IMR-90 (cell line): Measurements from ENCODE around the gene SLC4A3. TPM values are rescaled to one million over a fixed set of nuclear protein-coding genes. Genes with fewer than 3 reads are reported as not detected.

Experiments
- ATAC-seq: fragments of 200-7000 bp; cut with Tn5 transposase; 2 replicates; pipeline ENCODE4 v1.9.1; 2020; ENCODE audit warnings: low read depth, mild to moderate bottlenecking, moderate library complexity
- BruUV-seq: library from RNA; stranded (reverse); fragments of 400-500 nt; replicated peaks from 2 replicates; lab custom pipeline; 2021; lab: Mats Ljungman, UMichigan
- CTCF ChIA-PET: fragments of 300-600 bp; formaldehyde crosslinking; extraction: SDS; loops from one replicate; lab custom pipeline; 2021; ENCODE audit warnings: antibody characterized with exemption; lab: Yijun Ruan, JAX
- POLR2A ChIA-PET: fragments of 300-600 bp; sonication (Branson Sonifier 250); formaldehyde crosslinking; loops from one replicate; lab custom pipeline; 2022; ENCODE audit warnings: antibody characterized with exemption; ENCODE audit not compliant: unreplicated experiment; lab: Charles Lee
- DNase-seq: peaks from one replicate; pipeline ENCODE4 v3.0.0; 2013
- H2AFZ ChIP-seq: replicated peaks from 2 replicates; pipeline ENCODE3; 2013; ENCODE audit warnings: low read length, mild to moderate bottlenecking; ENCODE audit not compliant: poor library complexity
- H2AK5ac ChIP-seq: 2 replicates; pipeline ENCODE4 v1.6.1; 2013; ENCODE audit warnings: low read depth, low read length, inconsistent platforms
- H2AK9ac ChIP-seq: replicated peaks from 2 replicates; pipeline ENCODE3; 2013; ENCODE audit warnings: mild to moderate bottlenecking, low read depth, low read length, moderate library complexity; ENCODE audit not compliant: poor library complexity
- H2BK120ac ChIP-seq: 2 replicates; pipeline ENCODE4 v1.6.1; 2013; ENCODE audit warnings: low read depth, low read length, inconsistent platforms
- H2BK15ac ChIP-seq: 3 replicates; pipeline ENCODE4 v1.6.1; 2013; ENCODE audit warnings: low read depth, low read length, inconsistent platforms
- H2BK20ac ChIP-seq: 2 replicates; pipeline ENCODE4 v1.6.1; 2013; ENCODE audit warnings: low read depth, mild to moderate bottlenecking, inconsistent platforms, low read length, moderate library complexity
- H2BK5ac ChIP-seq: 2 replicates; pipeline ENCODE4 v1.6.1; 2013; ENCODE audit warnings: mild to moderate bottlenecking, low read depth, low read length, inconsistent platforms; ENCODE audit not compliant: poor library complexity, severe bottlenecking
- H3K14ac ChIP-seq: replicated peaks from 2 replicates; pipeline ENCODE4 v1.6.1; 2013; ENCODE audit warnings: low read depth, low read length, inconsistent platforms
- H3K18ac ChIP-seq: 2 replicates; pipeline ENCODE4 v1.6.1; 2013; ENCODE audit warnings: low read depth, low read length, control low read depth
- H3K23ac ChIP-seq: 2 replicates; pipeline ENCODE4 v1.6.1; 2013; ENCODE audit warnings: low read depth, low read length, inconsistent platforms
- H3K27ac ChIP-seq: 2 replicates; pipeline ENCODE4 v1.5.1; 2013; ENCODE audit warnings: mild to moderate bottlenecking, control low read depth, low read length; ENCODE audit not compliant: insufficient read depth
- H3K27me3 ChIP-seq: 2 replicates; pipeline ENCODE4 v1.6.1; 2013; ENCODE audit warnings: low read length; ENCODE audit not compliant: control insufficient read depth, insufficient read depth
- H3K36me3 ChIP-seq: 2 replicates; pipeline ENCODE4 v1.6.1; 2013; ENCODE audit warnings: low read length, mixed read lengths; ENCODE audit not compliant: control insufficient read depth, insufficient read depth
- H3K4ac ChIP-seq: 2 replicates; pipeline ENCODE4 v1.6.1; 2013; ENCODE audit warnings: low read depth, low read length, inconsistent platforms
- H3K4me1 ChIP-seq: 2 replicates; pipeline ENCODE4 v1.6.1; 2013; ENCODE audit warnings: low read length, mixed read lengths; ENCODE audit not compliant: control insufficient read depth, insufficient read depth
- H3K4me2 ChIP-seq: 2 replicates; pipeline ENCODE4 v1.6.1; 2013; ENCODE audit warnings: low read depth, mild to moderate bottlenecking, control low read depth, low read length, moderate library complexity
- H3K4me3 ChIP-seq: 2 replicates; pipeline ENCODE4 v1.5.1; 2013; ENCODE audit warnings: low read depth, mild to moderate bottlenecking, control low read depth, low read length, moderate library complexity; ENCODE audit not compliant: insufficient read depth
- H3K56ac ChIP-seq: 2 replicates; pipeline ENCODE4 v1.6.1; 2013; ENCODE audit warnings: low read length, inconsistent platforms; ENCODE audit not compliant: insufficient read depth; ENCODE audit errors: extremely low read depth
- H3K79me1 ChIP-seq, 2 experiments: 2 replicates each; pipeline ENCODE4 v1.6.1; 2013; ENCODE audit warnings: low read length in 2 of 2, inconsistent platforms in 1 of 2, low read depth in 1 of 2
- H3K9ac ChIP-seq: 2 replicates; pipeline ENCODE4 v1.6.1; 2013; ENCODE audit warnings: low read depth, low read length, control low read depth
- H3K9me1 ChIP-seq: 2 replicates; pipeline ENCODE4 v1.6.1; 2013; ENCODE audit warnings: low read length, inconsistent platforms; ENCODE audit not compliant: insufficient read depth
- H3K9me3 ChIP-seq: 2 replicates; pipeline ENCODE4 v1.6.1; 2013; ENCODE audit warnings: low read length; ENCODE audit not compliant: control insufficient read depth, insufficient read depth
- H4K20me1 ChIP-seq: 2 replicates; pipeline ENCODE4 v1.6.1; 2013; ENCODE audit warnings: low read length, inconsistent platforms; ENCODE audit not compliant: insufficient read depth
- H4K5ac ChIP-seq: 2 replicates; pipeline ENCODE4 v1.6.1; 2013; ENCODE audit warnings: mild to moderate bottlenecking, low read depth, low read length, control low read depth
- H4K8ac ChIP-seq, 2 experiments: 2 replicates each; pipeline ENCODE4 v1.6.1; 2013; ENCODE audit warnings: low read depth in 2 of 2, low read length in 2 of 2, control low read depth in 1 of 2, inconsistent platforms in 1 of 2
- H4K91ac ChIP-seq: 2 replicates; pipeline ENCODE4 v1.6.1; 2013; ENCODE audit warnings: low read depth, low read length, inconsistent platforms; ENCODE audit not compliant: insufficient read depth
- BHLHE40 ChIP-seq: fragments of 150-350 bp; IDR thresholded peaks from 2 replicates; pipeline ENCODE4 v1.6.1; 2016; ENCODE audit warnings: mild to moderate bottlenecking, low read depth, low read length
- CEBPB ChIP-seq: IDR thresholded peaks from 2 replicates; pipeline ENCODE4 v1.6.1; 2012; ENCODE audit warnings: low read depth, low read length, improper control_type of control experiment
- CHD1 ChIP-seq: IDR thresholded peaks from 2 replicates; pipeline ENCODE4 v1.6.1; 2012; ENCODE audit warnings: low read depth, low read length, improper control_type of control experiment
- CTCF ChIP-seq: conservative IDR thresholded peaks from 2 replicates; pipeline ENCODE4 v1.5.1; 2012; ENCODE audit warnings: mild to moderate bottlenecking, low read depth, low read length, improper control_type of control experiment
- ELK1 ChIP-seq: fragments of 150-350 bp; IDR thresholded peaks from 2 replicates; pipeline ENCODE4 v1.6.1; 2016; ENCODE audit warnings: low read depth, mild to moderate bottlenecking, low read length, moderate library complexity, borderline replicate concordance
- FOS ChIP-seq: fragments of 150-350 bp; IDR thresholded peaks from 2 replicates; pipeline ENCODE4 v1.6.1; 2016; ENCODE audit warnings: low read depth, low read length
- MAFK ChIP-seq: IDR thresholded peaks from 2 replicates; pipeline ENCODE4 v1.6.1; 2012; ENCODE audit warnings: low read depth, low read length, improper control_type of control experiment
- MAZ ChIP-seq: IDR thresholded peaks from 2 replicates; pipeline ENCODE4 v1.6.1; 2012; ENCODE audit warnings: low read depth, mild to moderate bottlenecking, low read length, improper control_type of control experiment, moderate library complexity, borderline replicate concordance
- MXI1 ChIP-seq: IDR thresholded peaks from 2 replicates; pipeline ENCODE4 v1.6.1; 2012; ENCODE audit warnings: low read depth, mild to moderate bottlenecking, low read length, moderate library complexity, borderline replicate concordance
- NFE2L2 ChIP-seq: fragments of 150-350 bp; IDR thresholded peaks from 2 replicates; pipeline ENCODE4 v1.6.1; 2016; ENCODE audit warnings: low read depth, mild to moderate bottlenecking, low read length
- POLR2A ChIP-seq: IDR thresholded peaks from 2 replicates; pipeline ENCODE4 v1.6.1; 2012; ENCODE audit warnings: mild to moderate bottlenecking, low read depth, low read length
- RAD21 ChIP-seq: IDR thresholded peaks from 2 replicates; pipeline ENCODE4 v1.6.1; 2012; ENCODE audit warnings: low read length, improper control_type of control experiment
- RCOR1 ChIP-seq: IDR thresholded peaks from 2 replicates; pipeline ENCODE4 v1.6.1; 2012; ENCODE audit warnings: mild to moderate bottlenecking, low read length, improper control_type of control experiment; ENCODE audit not compliant: insufficient replicate concordance
- RFX5 ChIP-seq: IDR thresholded peaks from 2 replicates; pipeline ENCODE4 v1.8.0; 2012; ENCODE audit warnings: low read depth, mild to moderate bottlenecking, low read length, moderate library complexity
- SMC3 ChIP-seq: fragments of 150-350 bp; IDR thresholded peaks from 2 replicates; pipeline ENCODE4 v1.6.1; 2016; ENCODE audit warnings: low read depth, mild to moderate bottlenecking, antibody characterized with exemption, low read length, moderate library complexity
- USF2 ChIP-seq: fragments of 150-350 bp; IDR thresholded peaks from 2 replicates; pipeline ENCODE4 v1.6.1; 2017; ENCODE audit warnings: mild to moderate bottlenecking, antibody characterized with exemption, low read length, low read depth
- WGBS, 2 experiments: methylation state at CpG; one replicate each; pipeline versions ENCODE4 v1.1.5 to v1.1.7; 2013; ENCODE audit warnings: missing lambda C conversion rate in 2 of 2; ENCODE audit not compliant: insufficient read length in 1 of 2; ENCODE audit errors: extremely low coverage in 2 of 2; 5-methylcytosine and 5-hydroxymethylcytosine counted together
- dilution Hi-C: fragments of 300-500 bp; cut with HindIII; formaldehyde crosslinking; loops from one replicate; pipeline ENCODE4 v1.14.3; 2018; ENCODE audit warnings: low sequenced_read_pairs; ENCODE audit not compliant: unreplicated experiment
- in situ Hi-C: fragments of 300-500 bp; cut with MboI; formaldehyde crosslinking; loops from 3 replicates; pipeline ENCODE4 v1.14.3; 2019; ENCODE audit warnings: low sequenced_read_pairs, inconsistent platforms, mixed read lengths
- intact Hi-C: fragments of 100-400 bp; cut with micrococcal nuclease; formaldehyde crosslinking; loops from 2 replicates; pipeline ENCODE4 v1.10.0; 2022
- polyA plus RNA-seq, 3 experiments: library from polyadenylated mRNA; depleted of rRNA; stranded (reverse); fragments of >200 nt; gene quantifications; 2 replicates each; pipeline ENCODE4 v1.2.3, GENCODE V29; 2012; ENCODE audit warnings: low replicate concordance in 1 of 3
- total RNA-seq: library from RNA; depleted of rRNA; stranded (reverse); fragments of >200 nt; gene quantifications from 2 replicates; pipeline ENCODE4 v1.2.3, GENCODE V29; 2012

SLC4A3 gene
- total and polyA plus RNA-seq, 2 of the 4 experiments (the other 2 are of a cell fraction): 0.90 to 6.1 TPM

- TF ChIP-seq POLR2A (no peak), BHLHE40 (no peak), CTCF (no peak), CEBPB (no peak), MXI1 (no peak), MAZ (no peak), MAFK (no peak), NFE2L2 (no peak), USF2 (no peak), RCOR1 (no peak), FOS (no peak), ELK1 (no peak), CHD1 (no peak), RAD21 (no peak), SMC3 (no peak), RFX5 (no peak)
- DNase-seq (no peak), ATAC-seq (no peak)
- Histone ChIP-seq H3K4me3 (no peak overlapping the region), H3K18ac (no peak overlapping the region), H3K4ac (no peak overlapping the region), H3K4me1 (no peaks in the 10 kb centered on the region; the same call in 1 of the 2 replicates), H3K9ac (no peak overlapping the region), H2BK20ac (no peak overlapping the region), H3K9me1 (no peaks in the 10 kb centered on the region; the same call in 1 of the 2 replicates), H3K79me1 (no peaks in the 10 kb centered on the region), H3K27me3 (peaks cover 43% of the 10 kb centered on the region), H4K20me1 (no peaks in the 10 kb centered on the region; the same call in 1 of the 2 replicates), H4K5ac (no peak overlapping the region), H2AFZ (no peak overlapping the region), H3K56ac (no peak overlapping the region), H2AK5ac (no peak overlapping the region), H2AK9ac (no peak overlapping the region), H3K27ac (no peak overlapping the region), H2BK15ac (no peak overlapping the region), H2BK5ac (no peak overlapping the region), H3K36me3 (no peaks in the 10 kb centered on the region), H3K23ac (no peak overlapping the region), H4K8ac (no peak overlapping the region), H3K14ac (no peak overlapping the region), H4K91ac (no peak overlapping the region), H3K4me2 (no peak overlapping the region), H3K9me3 (no peaks in the 10 kb centered on the region), H2BK120ac (no peak overlapping the region)
- BruUV-seq: no TSS peak
- ChIA-PET POLR2A (no interaction called here), CTCF (interaction anchor here (0.6 kb wide), 1 partner anchor 9 kb away, joined by 4 read pairs; no protein-coding TSS in a partner anchor)
- intact Hi-C loops (no loop called here), dilution Hi-C loops (no loop called here), in situ Hi-C loops (no loop called here)
- WGBS, 2 experiments: no CpG with 5 or more reads among the region's 4 CpGs
Observed at GRCh38 chr2:219621935-219622334, 5.5 kb upstream of the SLC4A3 start.
